GM12892 (cell line): ENCODE measurements around the gene OVOL1.

Experiments used
- POLR2A ChIP-seq: IDR thresholded peaks from 2 replicates; pipeline ENCODE4 v1.6.1; 2011; ENCODE audit warnings: low read depth, low read length, control low read depth
- POLR2AphosphoS5 ChIP-seq: IDR thresholded peaks from 2 replicates; pipeline ENCODE4 v1.6.1; 2011; ENCODE audit warnings: low read depth, low read length, control low read depth
- TAF1 ChIP-seq: IDR thresholded peaks from 2 replicates; pipeline ENCODE4 v1.6.1; 2011; ENCODE audit warnings: low read depth, mild to moderate bottlenecking, control low read depth, low read length, borderline replicate concordance

DNA sequence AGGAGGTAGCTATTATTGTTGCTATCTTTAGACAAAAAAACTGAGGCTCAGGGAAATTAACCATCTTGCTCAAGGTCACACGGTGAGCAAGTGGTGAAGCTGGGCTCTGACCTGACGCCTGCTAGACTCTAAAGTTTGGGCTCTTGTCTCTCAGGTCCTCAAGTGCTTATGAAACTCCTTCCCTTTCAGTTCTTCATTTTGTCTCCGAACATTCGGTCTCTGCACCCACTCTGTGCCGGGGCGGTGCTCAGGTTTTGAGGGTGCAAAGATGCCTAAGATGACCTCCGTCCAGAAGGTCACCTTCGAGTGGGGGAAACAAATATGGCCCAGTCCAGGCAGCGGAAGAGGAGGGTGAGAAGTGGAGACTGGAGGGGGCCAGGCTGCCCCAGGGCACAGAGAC lies 16.0 kb downstream of the OVOL1 start:
- TF ChIP-seq POLR2A: no peak
- no peak for TF ChIP-seq POLR2AphosphoS5
- no peak for TF ChIP-seq TAF1
